ENCODE measurements around the gene CUX1.

Gene CUX1

GRCh38 chr7:102272075-102272916 lies 454.9 kb downstream of the CUX1 start:
- no peak overlapping the region for H3K4me3 ChIP-seq (ENCODE audit: low read depth, low read length)
- TF ChIP-seq, protein P1, sequence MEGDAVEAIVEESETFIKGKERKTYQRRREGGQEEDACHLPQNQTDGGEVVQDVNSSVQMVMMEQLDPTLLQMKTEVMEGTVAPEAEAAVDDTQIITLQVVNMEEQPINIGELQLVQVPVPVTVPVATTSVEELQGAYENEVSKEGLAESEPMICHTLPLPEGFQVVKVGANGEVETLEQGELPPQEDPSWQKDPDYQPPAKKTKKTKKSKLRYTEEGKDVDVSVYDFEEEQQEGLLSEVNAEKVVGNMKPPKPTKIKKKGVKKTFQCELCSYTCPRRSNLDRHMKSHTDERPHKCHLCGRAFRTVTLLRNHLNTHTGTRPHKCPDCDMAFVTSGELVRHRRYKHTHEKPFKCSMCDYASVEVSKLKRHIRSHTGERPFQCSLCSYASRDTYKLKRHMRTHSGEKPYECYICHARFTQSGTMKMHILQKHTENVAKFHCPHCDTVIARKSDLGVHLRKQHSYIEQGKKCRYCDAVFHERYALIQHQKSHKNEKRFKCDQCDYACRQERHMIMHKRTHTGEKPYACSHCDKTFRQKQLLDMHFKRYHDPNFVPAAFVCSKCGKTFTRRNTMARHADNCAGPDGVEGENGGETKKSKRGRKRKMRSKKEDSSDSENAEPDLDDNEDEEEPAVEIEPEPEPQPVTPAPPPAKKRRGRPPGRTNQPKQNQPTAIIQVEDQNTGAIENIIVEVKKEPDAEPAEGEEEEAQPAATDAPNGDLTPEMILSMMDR (IDR thresholded peaks at IDR 0.05; ENCODE audit: low read depth, low read length) = peak; percentile 93
- no peaks in the 10 kb centered on the region for H3K36me3 ChIP-seq
- no peaks in the 10 kb centered on the region for H3K4me1 ChIP-seq
- H3K27me3 ChIP-seq = no peaks in the 10 kb centered on the region
- peak; percentile 89 for DNase-seq
- H3K9me3 ChIP-seq = no peaks in the 10 kb centered on the region

- no peaks in the 10 kb centered on the region for H3K27me3 ChIP-seq
- no peak overlapping the region for H3K4me3 ChIP-seq (ENCODE audit: low read depth, low read length)
- no peaks in the 10 kb centered on the region for H3K36me3 ChIP-seq
- DNase-seq = no peak
- H3K4me1 ChIP-seq = no peaks in the 10 kb centered on the region
- TF ChIP-seq, protein P1 (IDR thresholded peaks at IDR 0.05; ENCODE audit: low read depth, low read length) = no peak
- no peaks in the 10 kb centered on the region for H3K9me3 ChIP-seq
Measured at GRCh38 chr7:102272917-102273748, 455.7 kb downstream of the CUX1 start.

- H3K9me3 ChIP-seq = no peaks in the 10 kb centered on the region
- no peaks in the 10 kb centered on the region for H3K27me3 ChIP-seq
- TF ChIP-seq, protein P1 (IDR thresholded peaks at IDR 0.05; ENCODE audit: low read depth, low read length) = no peak
- H3K4me1 ChIP-seq = no peaks in the 10 kb centered on the region
- no peak for DNase-seq
- H3K4me3 ChIP-seq (ENCODE audit: low read depth, low read length) = no peak overlapping the region
- no peaks in the 10 kb centered on the region for H3K36me3 ChIP-seq
Measured at GRCh38 chr7:102273749-102274712, 456.6 kb downstream of the CUX1 start.

- Histone ChIP-seq H3K36me3 (no peaks in the 10 kb centered on the region), H3K27me3 (no peaks in the 10 kb centered on the region), H3K4me3 (ENCODE audit: low read depth, low read length) (no peak overlapping the region), H3K4me1 (no peaks in the 10 kb centered on the region), H3K9me3 (no peaks in the 10 kb centered on the region)
- TF ChIP-seq, protein P1 (IDR thresholded peaks at IDR 0.05; ENCODE audit: low read depth, low read length) = no peak
- DNase-seq = no peak
Measured at GRCh38 chr7:102275123-102275703, 457.8 kb downstream of the CUX1 start.

GRCh38 chr7:102277901-102278300 lies 460.5 kb downstream of the CUX1 start:
- no peaks in the 10 kb centered on the region for H3K9me3 ChIP-seq
- DNase-seq = no peak
- no peaks in the 10 kb centered on the region for H3K4me1 ChIP-seq
- no peak overlapping the region for H3K4me3 ChIP-seq (ENCODE audit: low read depth, low read length)
- no peaks in the 10 kb centered on the region for H3K36me3 ChIP-seq
- H3K27me3 ChIP-seq = no peaks in the 10 kb centered on the region
- TF ChIP-seq, protein P1 (IDR thresholded peaks at IDR 0.05; ENCODE audit: low read depth, low read length) = no peak

Measured in BE2C (cell line).